ENCODE data around the gene XAGE3.
A peak's percentile ranks its signal among the peaks of the same experiment; 100 is the strongest.
"Not testable (repeated sequence)": the region's sequence is repeated elsewhere in the genome, so short reads cannot be mapped to it uniquely, and the experiment has no call there.

Gene XAGE3

GRCh38 chrX:52874661-52875060 lies 6.8 kb upstream of the XAGE3 start:
- TF ChIP-seq, protein P1, sequence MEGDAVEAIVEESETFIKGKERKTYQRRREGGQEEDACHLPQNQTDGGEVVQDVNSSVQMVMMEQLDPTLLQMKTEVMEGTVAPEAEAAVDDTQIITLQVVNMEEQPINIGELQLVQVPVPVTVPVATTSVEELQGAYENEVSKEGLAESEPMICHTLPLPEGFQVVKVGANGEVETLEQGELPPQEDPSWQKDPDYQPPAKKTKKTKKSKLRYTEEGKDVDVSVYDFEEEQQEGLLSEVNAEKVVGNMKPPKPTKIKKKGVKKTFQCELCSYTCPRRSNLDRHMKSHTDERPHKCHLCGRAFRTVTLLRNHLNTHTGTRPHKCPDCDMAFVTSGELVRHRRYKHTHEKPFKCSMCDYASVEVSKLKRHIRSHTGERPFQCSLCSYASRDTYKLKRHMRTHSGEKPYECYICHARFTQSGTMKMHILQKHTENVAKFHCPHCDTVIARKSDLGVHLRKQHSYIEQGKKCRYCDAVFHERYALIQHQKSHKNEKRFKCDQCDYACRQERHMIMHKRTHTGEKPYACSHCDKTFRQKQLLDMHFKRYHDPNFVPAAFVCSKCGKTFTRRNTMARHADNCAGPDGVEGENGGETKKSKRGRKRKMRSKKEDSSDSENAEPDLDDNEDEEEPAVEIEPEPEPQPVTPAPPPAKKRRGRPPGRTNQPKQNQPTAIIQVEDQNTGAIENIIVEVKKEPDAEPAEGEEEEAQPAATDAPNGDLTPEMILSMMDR (IDR thresholded peaks at IDR 0.05; ENCODE audit: insufficient read depth, low read depth, low read length, missing control alignments): no peak
- no peak for DNase-seq (ENCODE audit: low read depth)
- no peak overlapping the region for H3K4me3 ChIP-seq (ENCODE audit: low read length)

DNA sequence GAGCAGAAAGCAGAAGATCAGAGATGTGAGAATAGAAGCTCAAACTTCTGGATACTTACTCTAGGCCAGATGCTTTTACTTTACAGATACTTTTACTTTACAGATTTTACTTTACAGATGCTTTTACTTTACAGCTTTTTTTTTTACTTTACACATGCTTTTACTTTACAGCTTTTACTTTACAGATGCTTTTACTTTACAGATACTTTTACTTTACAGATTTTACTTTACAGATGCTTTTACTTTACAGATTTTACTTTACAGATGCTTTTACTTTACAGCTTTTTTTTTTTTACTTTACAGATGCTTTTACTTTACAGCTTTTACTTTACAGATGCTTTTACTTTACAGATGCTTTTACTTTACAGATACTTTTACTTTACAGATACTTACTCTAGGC lies 5.9 kb upstream of the XAGE3 start:
- not testable (repeated sequence) for DNase-seq (ENCODE audit: low read depth); H3K4me3 ChIP-seq (ENCODE audit: low read length)

- H3K4me3 ChIP-seq (ENCODE audit: low read length): no peak overlapping the region
- no peak for DNase-seq (ENCODE audit: low read depth)
- TF ChIP-seq, protein P1 (IDR thresholded peaks at IDR 0.05; ENCODE audit: insufficient read depth, low read depth, low read length, missing control alignments): no peak
These were observed 2.2 kb upstream of the XAGE3 start for GRCh38 chrX:52870046-52870445.

GRCh38 chrX:52865343-52865998 lies 2.4 kb downstream of the XAGE3 start:
- DNase-seq (ENCODE audit: low read depth): no peak
- TF ChIP-seq, protein P1 (IDR thresholded peaks at IDR 0.05; ENCODE audit: insufficient read depth, low read depth, low read length, missing control alignments): no peak
- H3K4me3 ChIP-seq (ENCODE audit: low read length): no peak overlapping the region

DNA sequence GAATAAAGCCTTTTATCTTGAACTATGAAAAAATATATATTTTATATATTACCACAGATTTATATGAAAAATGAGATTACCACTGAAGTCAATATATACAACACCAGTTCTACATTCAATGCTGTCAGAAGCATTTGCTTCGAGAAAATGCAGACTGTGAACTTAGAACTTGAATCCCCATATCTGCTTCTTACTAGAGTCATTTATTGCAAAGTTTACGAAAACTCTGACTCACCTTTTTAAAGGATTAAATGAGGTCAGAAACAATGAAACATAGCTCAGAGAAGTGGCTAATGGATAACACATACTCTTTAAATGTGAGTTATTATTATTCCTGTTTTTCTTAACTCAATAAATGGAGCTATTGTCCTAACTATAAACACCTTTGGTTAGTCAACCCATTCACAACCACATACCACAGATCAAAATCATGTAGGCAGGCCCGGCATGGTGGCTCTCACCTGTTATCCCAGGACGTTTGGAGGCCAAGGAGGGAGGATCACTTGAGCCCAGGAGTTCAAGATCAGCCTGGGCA lies 10.8 kb downstream of the XAGE3 start:
- not testable (repeated sequence) for H3K4me3 ChIP-seq (ENCODE audit: low read length)
- DNase-seq (ENCODE audit: low read depth): peak; percentile 8

GRCh38 chrX:52852110-52852860 lies 15.6 kb downstream of the XAGE3 start:
- TF ChIP-seq, protein P1 (IDR thresholded peaks at IDR 0.05; ENCODE audit: insufficient read depth, low read depth, low read length, missing control alignments): no peak
- DNase-seq (ENCODE audit: low read depth): peak; percentile 18
- H3K4me3 ChIP-seq (ENCODE audit: low read length): no peak overlapping the region

DNA sequence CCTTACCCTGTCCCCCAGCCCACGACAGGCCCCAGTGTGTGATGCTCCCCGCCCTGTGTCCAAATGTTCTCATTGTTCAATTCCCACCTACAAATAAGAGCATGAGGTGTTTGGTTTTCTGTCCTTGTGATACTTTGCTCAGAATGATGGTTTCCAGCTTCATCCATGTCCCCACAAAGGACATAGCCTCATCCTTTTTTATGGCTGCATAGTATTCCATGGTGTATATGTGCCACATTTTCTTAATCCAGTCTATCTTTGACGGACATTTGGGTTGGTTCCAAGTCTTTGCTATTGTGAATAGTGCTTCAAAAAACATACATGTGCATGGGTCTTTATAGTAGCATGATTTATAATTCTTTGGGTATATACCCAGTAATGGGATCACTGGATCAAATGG lies 24.3 kb downstream of the XAGE3 start:
- not testable (repeated sequence) for H3K4me3 ChIP-seq (ENCODE audit: low read length); DNase-seq (ENCODE audit: low read depth)

- TF ChIP-seq, protein P1 (IDR thresholded peaks at IDR 0.05; ENCODE audit: insufficient read depth, low read depth, low read length, missing control alignments): no peak
- DNase-seq (ENCODE audit: low read depth): no peak
- H3K4me3 ChIP-seq (ENCODE audit: low read length): no peak overlapping the region
These were observed 28.7 kb downstream of the XAGE3 start for GRCh38 chrX:52839137-52839536.
